Stimulated activated CD4-positive, alpha-beta T cell treated with anti-CD3 and anti-CD28 coated beads, Interleukin-1b, Interleukin-23, amount 100 ng/mL, for 1 hour (primary cell): ENCODE results near the gene XRN1.
"Not testable (repeated sequence)": the region's sequence is repeated elsewhere in the genome, so short reads cannot be mapped to it uniquely, and the experiment has no call there.

Experiments
- DNase-seq, 2 donors: peaks; one replicate each; pipeline ENCODE4 v3.0.0-alpha.2; 2020; ENCODE audit warnings: low read depth in 2 of 2

The XRN1 gene

GRCh38 chr3:142438096-142438495 lies 9.7 kb downstream of the XRN1 start:
- not testable (repeated sequence) for DNase-seq

GRCh38 chr3:142436951-142437585 lies 10.8 kb downstream of the XRN1 start:
- DNase-seq = no peak

GRCh38 chr3:142434503-142434902 lies 13.3 kb downstream of the XRN1 start:
- DNase-seq = no peak

GRCh38 chr3:142433110-142433509 lies 14.7 kb downstream of the XRN1 start:
- DNase-seq = no peak

GRCh38 chr3:142429582-142429981 lies 18.3 kb downstream of the XRN1 start:
- DNase-seq = no peak

- DNase-seq = no peak
Observed at GRCh38 chr3:142424754-142425153, 23.1 kb downstream of the XRN1 start.

GRCh38 chr3:142418926-142419592 lies 28.8 kb downstream of the XRN1 start:
- no peak for DNase-seq

- DNase-seq = no peak
Observed at GRCh38 chr3:142417302-142417701, 30.5 kb downstream of the XRN1 start.

GRCh38 chr3:142400537-142400936 lies 47.3 kb downstream of the XRN1 start:
- DNase-seq = not testable (repeated sequence)

- no peak for DNase-seq
Observed at GRCh38 chr3:142394921-142395622, 52.8 kb downstream of the XRN1 start.

- DNase-seq = no peak
Observed at GRCh38 chr3:142385078-142385477, 62.8 kb downstream of the XRN1 start.

- no peak for DNase-seq
Observed at GRCh38 chr3:142374687-142375086, 73.2 kb downstream of the XRN1 start.

- not testable (repeated sequence) for DNase-seq
Observed at GRCh38 chr3:142369576-142369975, 78.3 kb downstream of the XRN1 start.

- DNase-seq = no peak
Observed at GRCh38 chr3:142366434-142366833, 81.4 kb downstream of the XRN1 start.

GRCh38 chr3:142363936-142364467 lies 83.8 kb downstream of the XRN1 start:
- no peak for DNase-seq

- DNase-seq = not testable (repeated sequence)
Observed at GRCh38 chr3:142363433-142363832, 84.4 kb downstream of the XRN1 start.

- DNase-seq = no peak
Observed at GRCh38 chr3:142359367-142359766, 88.5 kb downstream of the XRN1 start.

GRCh38 chr3:142356818-142357217 lies 91.0 kb downstream of the XRN1 start:
- no peak for DNase-seq

- no peak for DNase-seq
Observed at GRCh38 chr3:142355692-142356091, 92.1 kb downstream of the XRN1 start.

- no peak for DNase-seq
Observed at GRCh38 chr3:142354076-142354475, 93.8 kb downstream of the XRN1 start.

GRCh38 chr3:142353571-142353970 lies 94.3 kb downstream of the XRN1 start:
- DNase-seq = no peak

GRCh38 chr3:142352698-142353097 lies 95.1 kb downstream of the XRN1 start:
- not testable (repeated sequence) for DNase-seq

GRCh38 chr3:142348460-142348859 lies 99.4 kb downstream of the XRN1 start:
- DNase-seq = no peak
